GM12873 (cell line): Measurements from ENCODE around the gene RCN1.

ENCODE experiments used
- TF ChIP-seq, protein P1 (sequence below): IDR thresholded peaks from 2 replicates; pipeline ENCODE4 v1.5.1; 2012; ENCODE audit warnings: low read depth, mild to moderate bottlenecking, moderate library complexity, low read length, control low read depth; ENCODE audit not compliant: insufficient read depth; ENCODE audit errors: missing control alignments

RCN1 gene

DNA sequence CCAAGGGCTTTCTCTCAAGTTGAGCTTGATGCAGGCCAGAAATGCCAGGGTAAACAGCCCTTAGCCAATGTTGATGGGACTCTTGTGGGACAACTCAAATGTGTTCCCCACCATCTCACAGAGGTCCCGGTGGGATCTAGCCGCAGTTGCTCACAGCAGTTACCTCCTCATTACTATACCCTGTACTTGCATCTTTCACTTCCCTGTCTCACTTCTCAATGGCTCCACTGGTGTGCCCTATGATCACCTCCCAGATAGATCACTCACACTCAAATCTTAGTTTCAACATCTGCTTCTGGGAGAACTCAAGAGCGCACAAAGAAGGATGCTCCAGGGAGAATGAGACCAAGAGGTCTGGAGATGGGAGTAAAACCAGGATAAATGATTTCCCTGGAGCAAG lies 47.0 kb downstream of the RCN1 start:
- TF ChIP-seq, protein P1, sequence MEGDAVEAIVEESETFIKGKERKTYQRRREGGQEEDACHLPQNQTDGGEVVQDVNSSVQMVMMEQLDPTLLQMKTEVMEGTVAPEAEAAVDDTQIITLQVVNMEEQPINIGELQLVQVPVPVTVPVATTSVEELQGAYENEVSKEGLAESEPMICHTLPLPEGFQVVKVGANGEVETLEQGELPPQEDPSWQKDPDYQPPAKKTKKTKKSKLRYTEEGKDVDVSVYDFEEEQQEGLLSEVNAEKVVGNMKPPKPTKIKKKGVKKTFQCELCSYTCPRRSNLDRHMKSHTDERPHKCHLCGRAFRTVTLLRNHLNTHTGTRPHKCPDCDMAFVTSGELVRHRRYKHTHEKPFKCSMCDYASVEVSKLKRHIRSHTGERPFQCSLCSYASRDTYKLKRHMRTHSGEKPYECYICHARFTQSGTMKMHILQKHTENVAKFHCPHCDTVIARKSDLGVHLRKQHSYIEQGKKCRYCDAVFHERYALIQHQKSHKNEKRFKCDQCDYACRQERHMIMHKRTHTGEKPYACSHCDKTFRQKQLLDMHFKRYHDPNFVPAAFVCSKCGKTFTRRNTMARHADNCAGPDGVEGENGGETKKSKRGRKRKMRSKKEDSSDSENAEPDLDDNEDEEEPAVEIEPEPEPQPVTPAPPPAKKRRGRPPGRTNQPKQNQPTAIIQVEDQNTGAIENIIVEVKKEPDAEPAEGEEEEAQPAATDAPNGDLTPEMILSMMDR: no peak

DNA sequence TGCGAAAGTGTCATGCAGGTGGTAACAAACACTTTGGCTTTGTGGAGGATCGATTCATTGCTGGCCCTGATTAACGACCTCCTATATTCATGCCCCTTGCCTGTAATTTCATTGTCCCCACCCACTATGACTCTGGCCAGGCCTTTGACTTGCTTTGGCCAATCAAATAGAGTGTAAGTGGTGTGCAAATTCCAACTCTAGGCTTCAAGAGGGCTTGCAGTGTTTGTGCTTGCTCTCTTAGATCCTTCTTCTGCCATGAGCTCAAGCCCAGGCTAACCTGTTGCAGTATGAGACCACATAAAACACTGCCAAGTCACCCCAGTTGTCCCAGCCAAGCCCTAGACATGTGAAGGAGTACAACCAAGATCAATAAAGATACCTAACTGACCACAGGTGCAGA lies 48.0 kb downstream of the RCN1 start:
- TF ChIP-seq, protein P1: no peak

DNA sequence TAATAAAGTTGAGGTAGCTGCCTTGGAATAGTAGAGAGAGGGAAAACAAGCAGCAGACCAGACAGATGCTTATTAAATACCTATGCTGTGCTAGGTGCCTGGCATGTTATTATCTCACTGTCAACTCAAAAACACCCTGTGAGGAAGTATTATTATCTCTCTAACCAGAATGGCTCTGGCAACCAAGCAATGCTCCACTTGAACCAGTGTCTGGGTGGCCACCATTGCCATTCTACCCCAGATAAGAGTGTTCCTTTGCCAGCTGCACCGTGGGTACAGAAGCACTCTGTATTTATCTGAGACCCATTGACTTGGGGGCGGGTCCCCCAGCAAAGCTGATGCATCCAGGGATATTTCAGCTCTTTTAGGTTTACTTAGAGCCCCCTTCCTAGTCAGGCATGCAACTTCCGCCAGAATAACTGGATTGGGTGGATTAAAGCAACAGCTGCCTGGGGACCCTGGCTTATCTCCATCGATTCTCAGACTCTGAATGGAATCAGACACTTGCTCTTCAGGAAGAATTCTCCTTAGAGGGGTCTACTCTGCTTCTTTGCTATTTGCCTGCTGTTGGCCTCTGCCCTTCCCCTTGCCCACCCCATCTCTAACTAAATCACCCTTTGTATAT lies 49.1 kb downstream of the RCN1 start:
- TF ChIP-seq, protein P1: no peak

DNA sequence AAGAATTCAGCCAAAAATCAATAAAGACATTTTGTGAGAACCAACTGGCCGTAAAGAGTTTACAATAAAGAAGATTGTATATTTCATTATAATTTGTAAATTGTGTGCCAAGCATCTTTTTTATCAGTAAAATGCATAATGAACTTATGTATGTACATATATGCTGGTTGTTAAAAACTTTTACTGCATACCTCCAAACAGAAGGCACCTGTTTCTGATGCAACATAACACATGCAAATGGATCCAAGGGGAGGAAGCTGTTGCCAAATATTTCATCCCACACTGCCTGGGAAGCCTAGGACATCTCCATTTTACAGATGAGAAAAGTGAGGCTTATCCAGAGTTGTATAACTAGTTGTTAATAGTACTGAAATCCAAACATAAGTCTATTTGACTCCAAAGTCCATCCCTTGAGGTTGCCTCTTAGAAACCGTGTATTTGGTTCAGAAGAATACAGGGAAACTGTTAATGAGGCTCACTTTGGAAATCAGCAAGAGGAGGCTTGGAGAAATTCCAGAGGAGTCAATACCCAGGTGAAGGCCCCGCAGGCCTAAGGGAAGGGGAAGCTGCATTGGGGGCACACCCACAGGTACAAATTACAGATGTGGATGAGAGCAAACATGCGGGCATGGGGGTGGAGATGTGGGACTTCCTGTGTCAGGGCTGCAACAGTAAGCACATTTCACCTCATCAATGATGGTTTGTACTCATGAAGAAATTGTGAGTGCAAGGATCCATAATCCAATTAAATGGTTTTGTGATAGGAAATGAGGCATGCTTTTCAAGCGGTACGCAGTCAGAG lies 51.1 kb downstream of the RCN1 start:
- TF ChIP-seq, protein P1: no peak

DNA sequence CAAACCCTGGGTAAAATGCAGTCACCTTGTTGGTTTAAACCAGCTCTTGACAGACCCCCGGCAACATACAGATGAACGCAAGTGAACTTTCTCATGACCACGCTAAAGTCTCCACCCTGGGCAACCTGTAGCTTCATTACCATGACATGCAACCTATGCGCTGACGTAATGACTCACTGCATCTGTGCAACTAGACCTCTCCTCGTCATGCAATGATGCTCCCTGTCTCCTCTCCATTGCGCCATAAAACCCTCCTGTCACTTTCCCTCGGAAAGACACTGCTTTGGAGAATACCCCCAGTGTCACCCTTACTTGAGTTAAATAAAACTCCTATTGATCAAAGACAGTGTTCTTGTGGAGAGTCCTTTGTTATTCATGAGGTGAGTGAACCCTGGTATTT lies 52.5 kb downstream of the RCN1 start:
- TF ChIP-seq, protein P1: no peak

DNA sequence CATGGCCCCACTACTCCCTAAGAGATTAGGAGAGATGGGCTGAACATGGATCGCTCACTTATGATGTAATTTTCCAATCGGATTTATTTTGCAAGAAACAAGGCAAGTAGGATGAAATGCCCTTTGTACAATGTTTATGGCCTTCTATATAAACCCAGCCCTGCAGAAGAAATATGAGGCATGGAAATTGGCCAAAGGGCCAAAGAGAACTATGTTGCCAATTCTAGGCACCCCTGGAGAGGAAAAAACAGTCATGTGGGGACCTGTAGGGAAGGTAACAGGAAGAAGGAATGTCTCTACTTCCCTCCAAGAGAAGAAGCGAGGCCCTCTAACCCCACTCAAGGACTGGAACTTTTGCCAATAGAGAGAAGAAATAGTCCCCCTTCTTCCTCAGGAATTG lies 54.4 kb downstream of the RCN1 start:
- TF ChIP-seq, protein P1: no peak

DNA sequence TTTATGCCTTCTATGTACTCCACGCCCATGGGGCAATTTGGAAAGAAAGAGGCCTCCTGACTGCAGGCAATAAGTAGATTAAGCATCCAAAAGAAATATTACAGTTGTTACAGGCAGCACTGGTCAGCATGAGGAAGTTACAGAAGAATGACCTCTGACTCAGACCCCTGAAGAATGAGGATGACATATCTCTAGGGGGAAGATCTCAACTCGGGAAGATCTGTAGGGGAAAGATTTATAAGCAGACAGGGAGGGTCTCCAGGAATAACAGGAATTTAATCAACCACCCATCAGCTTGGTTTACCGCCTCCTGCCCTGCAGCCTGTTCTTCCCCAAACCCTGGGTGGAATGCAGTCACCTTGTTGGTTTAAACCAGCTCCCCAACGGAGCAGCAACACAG lies 58.0 kb downstream of the RCN1 start:
- TF ChIP-seq, protein P1: no peak
